Central memory CD4-positive, alpha-beta T cell (primary cell): Measurements from ENCODE around the gene OR13C3.
"Not testable (repeated sequence)": the region's sequence is repeated elsewhere in the genome, so short reads cannot be mapped to it uniquely, and the experiment has no call there.

Experiments used
- DNase-seq: peaks from one replicate; pipeline ENCODE4 v3.0.0; 2022
- total RNA-seq, 3 experiments: gene quantifications; one replicate each; lab custom pipeline; 2026; lab: John Stamatoyannopoulos, UW

The OR13C3 gene
- total RNA-seq: 0 reads per million in 3 experiments

DNA sequence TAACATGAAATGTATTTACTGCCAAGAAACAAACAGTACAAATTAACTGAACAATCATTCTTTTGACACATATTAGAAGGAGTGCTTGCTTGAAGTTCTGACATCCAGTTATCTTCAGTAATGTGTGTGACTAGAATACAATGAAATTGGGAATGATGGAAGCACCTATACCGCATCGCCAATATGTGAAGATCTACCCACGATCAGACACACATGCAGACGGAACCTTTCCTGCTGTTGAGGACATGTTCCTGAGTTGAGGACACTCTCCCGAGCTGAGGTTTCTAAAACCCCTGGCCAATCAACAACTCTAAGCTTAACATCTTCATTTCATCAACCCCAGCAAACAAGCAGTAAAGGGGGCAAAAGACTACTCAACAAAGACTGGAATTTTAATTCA is at the start of gene OR13C3:
Gene OR13C3 (minus strand): TSS at position 101 of the 400 bp plus-strand sequence. CDS start 133 bp downstream, outside the sequence.
- no peak for DNase-seq

DNA sequence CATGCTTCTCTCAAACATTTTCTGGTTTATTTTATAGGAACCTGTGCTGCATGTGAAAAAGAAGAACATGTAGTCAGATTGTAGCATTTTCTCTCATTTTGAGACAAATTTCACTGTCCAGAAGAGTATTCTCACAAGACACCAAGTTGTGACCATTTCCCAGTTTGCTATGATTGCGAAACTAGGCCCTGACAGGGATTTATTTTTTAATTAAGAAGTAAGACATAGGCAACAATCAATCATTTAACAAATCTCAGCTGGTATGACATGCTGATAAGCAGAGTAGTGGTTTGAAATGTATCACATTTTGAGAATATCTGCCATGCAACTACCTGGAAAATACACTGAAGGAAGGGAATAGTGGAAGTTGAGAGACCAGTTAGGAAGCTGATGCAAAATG is 43.9 kb upstream of the OR13C3 start:
- DNase-seq: no peak

GRCh38 chr9:104577263-104577662 is 40.6 kb upstream of the OR13C3 start:
- no peak for DNase-seq

GRCh38 chr9:104575456-104575855 is 38.8 kb upstream of the OR13C3 start:
- DNase-seq: no peak

DNA sequence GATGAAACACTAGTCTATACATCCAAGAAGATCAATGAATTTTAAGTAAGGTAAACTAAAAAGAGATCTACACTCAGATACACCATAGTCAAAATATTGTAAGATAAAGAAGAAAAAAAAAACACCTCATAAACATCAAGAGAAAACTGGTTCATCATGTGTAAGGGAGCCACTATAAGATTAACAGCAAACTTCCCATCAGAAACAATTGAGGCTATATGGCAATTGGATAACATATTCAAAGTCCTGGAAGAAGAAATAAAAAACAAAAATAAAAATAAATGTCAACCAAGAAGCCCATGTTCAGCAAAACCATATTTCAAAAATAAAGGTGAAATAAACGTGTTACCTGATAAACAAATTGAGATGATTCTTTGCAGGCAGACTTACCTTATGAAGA is 36.0 kb upstream of the OR13C3 start:
- DNase-seq: no peak

GRCh38 chr9:104568868-104569267 is 32.2 kb upstream of the OR13C3 start, which contains the start of gene OR13C8:
OR13C8 (plus strand) TSS chr9:104569168; CDS start chr9:104569168, 0 bp downstream.
- no peak for DNase-seq

DNA sequence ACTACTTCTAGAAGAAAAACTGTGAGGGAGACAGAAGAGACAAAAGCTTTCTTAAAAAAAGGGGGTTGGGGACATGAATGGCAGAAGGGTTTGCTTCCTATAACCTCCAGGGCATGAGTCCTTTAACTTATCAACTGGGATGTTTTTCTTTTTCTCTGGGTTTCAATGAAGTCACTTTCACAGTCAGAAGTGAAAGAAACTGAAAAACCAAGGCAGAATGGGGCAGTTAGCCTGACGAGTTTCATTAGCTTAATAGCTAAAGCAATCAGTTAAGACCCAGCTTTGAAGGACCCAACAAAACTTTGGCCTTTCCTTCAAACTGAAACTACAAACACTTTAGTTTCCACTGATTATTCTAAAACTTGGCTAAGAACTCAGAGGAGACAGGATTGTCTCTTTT is 27.7 kb upstream of the OR13C3 start:
- DNase-seq: no peak

DNA sequence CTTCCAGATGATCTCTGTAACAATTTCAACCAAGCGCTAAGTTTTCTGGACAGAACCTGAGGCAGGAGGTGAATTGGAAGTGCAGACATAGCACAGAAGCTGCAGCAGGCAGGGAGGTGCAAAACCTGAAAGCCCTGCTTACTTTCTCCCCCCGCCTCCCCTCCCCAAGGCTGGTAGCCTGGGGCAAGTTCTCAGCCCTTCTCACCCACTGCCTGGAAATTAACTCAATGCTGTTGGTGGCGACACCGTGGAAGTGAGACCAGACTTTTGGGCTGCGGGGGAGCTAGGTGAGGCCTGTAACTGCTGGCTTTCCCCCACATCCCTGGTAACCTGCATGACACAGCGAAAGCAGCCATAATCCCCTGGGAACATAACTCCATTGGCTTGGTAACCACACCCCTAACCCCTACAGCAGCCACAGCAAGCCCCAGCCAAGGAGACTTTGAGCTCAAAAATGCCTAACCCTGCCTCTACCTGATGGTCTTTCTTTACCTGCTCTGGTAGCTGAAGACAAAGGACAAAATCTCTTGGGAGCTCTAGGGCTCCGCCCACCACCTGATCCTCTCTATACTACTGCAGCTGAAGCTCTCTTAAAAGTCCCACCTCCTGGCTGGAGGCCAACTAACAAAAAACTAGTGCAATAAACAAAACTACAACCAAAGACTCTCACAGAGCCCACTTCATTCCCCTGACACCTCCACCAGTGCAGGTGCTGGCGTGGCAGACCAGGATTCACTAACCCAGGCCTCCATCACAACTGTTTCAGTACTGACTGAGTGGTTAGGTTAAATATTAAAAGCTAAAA is 20.4 kb upstream of the OR13C3 start:
- no peak for DNase-seq

DNA sequence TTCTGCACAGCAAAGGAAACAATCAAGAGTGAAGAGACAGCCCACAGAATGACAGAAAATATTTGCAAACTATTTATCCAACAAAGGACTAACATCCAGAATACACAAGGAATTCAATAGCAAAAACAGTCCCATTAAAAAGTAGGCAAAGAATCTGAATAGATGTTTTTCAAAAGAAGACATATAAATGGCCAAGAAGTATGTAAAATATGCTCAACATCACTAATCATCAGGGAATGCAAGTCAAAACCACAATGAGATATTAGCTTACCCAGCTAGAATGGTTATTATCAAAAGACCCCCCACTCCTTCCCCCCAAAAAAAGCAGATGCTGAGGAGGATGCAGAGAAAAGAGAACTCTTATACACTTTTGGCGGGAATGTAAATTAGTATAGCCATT is 18.9 kb upstream of the OR13C3 start:
- no peak for DNase-seq

- DNase-seq: no peak
Observed at GRCh38 chr9:104553261-104553660, 16.6 kb upstream of the OR13C3 start.

DNA sequence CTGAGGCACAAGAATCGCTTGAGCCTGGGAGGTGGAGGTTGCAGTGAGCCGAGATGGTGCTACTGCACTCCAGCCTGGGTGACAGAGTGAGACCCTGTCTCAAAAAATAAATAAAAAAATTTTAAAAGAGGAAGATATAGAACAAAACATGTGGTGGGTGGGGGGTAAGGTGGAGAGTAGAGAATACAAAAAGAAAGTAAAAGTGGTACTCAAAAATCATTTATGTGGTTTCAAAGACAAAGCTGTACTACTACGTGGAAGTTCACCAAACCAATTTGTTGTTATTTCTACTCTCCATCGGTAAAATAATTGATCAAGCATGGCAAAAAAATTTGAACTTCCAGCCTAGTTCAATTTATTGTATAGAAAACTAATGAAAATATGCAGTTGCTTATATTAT is 8.0 kb upstream of the OR13C3 start:
- DNase-seq: no peak

DNA sequence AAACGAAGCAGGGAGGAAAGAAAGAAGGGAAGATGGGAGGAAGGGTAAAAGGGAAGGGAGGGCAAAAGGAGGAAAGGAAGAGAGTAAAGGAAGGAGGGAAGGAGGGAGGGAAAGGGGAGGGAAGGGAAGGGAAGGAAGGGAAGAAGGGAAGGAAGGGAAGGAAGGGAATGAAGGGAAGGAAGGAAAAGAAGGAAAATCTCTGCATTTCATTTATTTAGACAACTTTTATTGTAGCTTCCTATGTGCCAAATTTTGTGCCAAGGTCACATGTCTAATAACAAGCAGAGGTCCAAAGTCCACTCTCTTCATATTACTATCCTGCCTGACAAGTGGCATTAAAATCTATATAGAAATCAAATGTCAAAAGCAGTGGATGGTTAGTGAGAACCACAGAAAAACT is 2.6 kb upstream of the OR13C3 start:
- no peak for DNase-seq

GRCh38 chr9:104527109-104527508 is 9.5 kb downstream of the OR13C3 start, which contains the start of gene OR13C4:
OR13C4 (minus strand) TSS chr9:104527209; CDS start chr9:104527209, 0 bp downstream.
- DNase-seq: no peak

DNA sequence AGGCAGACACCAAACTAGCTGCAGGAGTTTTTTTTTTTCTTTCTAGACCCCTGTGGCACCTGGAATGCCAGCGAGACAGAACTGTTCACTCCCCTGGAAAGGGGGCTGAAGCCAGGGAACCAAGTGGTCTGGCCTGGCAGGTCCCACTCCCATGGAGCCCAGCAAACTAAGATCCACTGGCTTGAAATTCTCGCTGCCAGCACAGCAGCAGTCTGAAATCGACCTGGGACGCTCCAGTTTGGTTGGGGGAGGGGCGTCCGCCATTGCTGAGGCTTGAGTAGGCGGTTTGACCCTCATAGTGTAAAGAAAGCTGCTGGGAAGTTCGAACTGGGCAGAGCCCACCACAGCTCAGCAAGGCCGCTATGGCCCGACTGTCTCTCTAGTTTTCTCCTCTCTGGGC is 16.4 kb downstream of the OR13C3 start:
- not testable (repeated sequence) for DNase-seq

GRCh38 chr9:104514901-104515300 is 21.8 kb downstream of the OR13C3 start:
- no peak for DNase-seq

DNA sequence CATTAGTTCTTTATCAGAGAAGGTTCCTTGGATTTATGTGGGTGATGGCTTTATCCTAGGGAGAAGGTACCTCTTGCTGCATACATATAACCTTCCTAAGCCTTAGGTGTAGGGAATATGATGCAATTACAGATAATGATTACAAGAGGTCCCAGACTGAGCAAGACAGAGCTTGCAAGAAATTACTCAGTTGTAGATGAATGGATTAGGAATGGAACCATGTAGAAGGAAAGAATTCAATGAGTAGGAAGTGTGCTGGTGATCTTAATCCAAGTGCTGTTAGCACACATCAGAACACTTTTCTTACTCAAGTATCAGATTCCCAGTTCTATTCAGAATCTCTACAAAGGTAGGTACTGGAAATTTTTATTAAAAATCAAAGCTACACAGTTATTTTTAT is 30.1 kb downstream of the OR13C3 start:
- DNase-seq: no peak

DNA sequence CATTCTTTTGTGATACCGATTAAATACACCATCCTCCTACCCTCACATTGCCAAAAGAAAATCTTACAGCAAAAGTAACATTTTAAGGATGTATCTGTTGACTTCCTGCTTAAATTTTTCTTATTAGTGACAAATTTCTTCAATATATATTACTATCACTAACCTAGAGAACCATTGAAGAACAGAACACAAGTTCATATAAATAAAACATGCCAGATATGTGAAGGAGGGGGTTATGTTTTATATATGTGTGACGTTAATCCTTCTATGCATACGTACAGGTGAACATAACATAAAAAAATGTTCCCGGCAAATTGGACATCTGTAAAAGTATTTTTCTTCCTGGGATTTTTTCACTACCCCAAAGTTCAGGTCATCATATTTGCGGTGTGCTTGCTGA is 32.7 kb downstream of the OR13C3 start, which contains the start of gene OR13F1:
Gene OR13F1 (plus strand): TSS at position 301 of the 400 bp plus-strand sequence. CDS start 0 bp downstream, at position 301.
- DNase-seq: no peak

GRCh38 chr9:104503440-104503839 is 33.2 kb downstream of the OR13C3 start:
- DNase-seq: no peak

DNA sequence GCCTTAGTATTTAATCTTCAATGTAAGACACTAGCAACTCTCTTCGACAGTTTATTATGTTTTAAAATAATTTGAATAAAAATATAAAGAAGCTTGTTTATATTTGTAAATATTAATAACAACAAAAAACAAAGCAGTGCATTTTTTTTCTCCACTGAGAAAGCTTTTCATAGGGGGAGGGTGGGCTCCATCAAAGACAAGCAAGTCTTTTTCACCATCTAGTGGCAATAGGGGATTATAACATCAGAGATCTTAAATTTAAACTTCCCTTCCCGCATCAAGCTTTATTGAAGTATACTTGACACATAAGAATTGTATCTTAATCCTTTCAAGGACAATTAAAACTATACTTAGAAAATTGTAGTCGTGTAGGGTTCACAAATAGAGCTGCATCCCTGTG is 41.8 kb downstream of the OR13C3 start:
- DNase-seq: no peak
